ENCODE results near the gene EML3. TPM values are rescaled to one million over a fixed set of nuclear protein-coding genes. Genes with fewer than 3 reads are reported as not detected.

The EML3 gene
- total RNA-seq, 1 experiment from 2014 or later, result 51.4 TPM

DNA sequence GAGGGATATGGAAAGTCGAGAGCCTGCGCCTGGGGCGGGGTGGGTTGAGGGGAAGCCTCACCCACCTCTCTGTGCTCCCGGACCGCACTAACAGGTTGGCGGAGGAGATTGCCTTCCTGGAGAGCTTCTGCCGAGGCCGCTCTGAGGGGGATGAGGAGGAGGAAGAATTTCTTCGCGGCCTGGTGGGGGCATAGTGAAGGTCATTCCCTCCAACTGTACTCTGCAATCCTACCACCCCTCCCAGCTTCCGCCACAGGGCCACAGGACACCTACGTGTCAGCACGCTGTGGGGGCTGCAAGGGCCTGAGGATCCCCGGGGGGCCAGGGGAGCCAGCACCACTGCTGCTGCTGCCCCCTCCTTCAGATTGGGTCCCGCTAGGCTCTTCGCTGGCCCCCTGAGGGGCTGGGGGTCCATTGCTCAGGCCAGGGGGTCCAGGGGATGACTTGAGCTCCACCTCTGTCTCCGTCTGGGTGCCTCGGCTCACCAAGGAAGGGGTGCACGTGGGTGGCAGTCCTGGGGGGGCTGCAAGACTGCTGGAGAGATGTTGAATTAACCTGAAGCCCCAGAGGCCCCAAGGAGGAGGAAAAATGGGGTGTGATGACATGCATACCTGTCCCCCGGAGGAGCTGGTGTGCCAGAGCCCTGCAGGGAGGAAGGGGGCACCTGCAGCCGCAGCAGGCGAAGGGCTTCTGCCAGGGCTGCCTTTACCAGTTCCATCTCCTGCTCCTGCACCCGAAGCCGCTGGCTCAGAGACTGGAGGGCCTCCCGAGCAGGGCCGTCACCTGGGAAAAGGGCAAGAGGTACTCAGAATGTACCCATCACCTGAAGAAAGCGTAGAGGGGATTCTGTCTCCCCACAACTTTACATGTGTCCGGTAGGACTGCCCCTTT, 1.5 kb downstream of the EML3 start:
- CTCF ChIA-PET, result interaction anchor here (0.8 to 1.4 kb wide), 6 partner anchors 10 to 143 kb away, joined by 3 to 8 read pairs (median 4); partner anchors contain the start of genes B3GAT3, MTA2, TUT1 and ZBTB3
- intact Hi-C loops (cut with micrococcal nuclease; ENCODE audit: unreplicated experiment), result no loop called here
- TF ChIP-seq, protein P1, sequence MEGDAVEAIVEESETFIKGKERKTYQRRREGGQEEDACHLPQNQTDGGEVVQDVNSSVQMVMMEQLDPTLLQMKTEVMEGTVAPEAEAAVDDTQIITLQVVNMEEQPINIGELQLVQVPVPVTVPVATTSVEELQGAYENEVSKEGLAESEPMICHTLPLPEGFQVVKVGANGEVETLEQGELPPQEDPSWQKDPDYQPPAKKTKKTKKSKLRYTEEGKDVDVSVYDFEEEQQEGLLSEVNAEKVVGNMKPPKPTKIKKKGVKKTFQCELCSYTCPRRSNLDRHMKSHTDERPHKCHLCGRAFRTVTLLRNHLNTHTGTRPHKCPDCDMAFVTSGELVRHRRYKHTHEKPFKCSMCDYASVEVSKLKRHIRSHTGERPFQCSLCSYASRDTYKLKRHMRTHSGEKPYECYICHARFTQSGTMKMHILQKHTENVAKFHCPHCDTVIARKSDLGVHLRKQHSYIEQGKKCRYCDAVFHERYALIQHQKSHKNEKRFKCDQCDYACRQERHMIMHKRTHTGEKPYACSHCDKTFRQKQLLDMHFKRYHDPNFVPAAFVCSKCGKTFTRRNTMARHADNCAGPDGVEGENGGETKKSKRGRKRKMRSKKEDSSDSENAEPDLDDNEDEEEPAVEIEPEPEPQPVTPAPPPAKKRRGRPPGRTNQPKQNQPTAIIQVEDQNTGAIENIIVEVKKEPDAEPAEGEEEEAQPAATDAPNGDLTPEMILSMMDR (IDR thresholded peaks at IDR 0.05; ENCODE audit: unreplicated experiment), result no peak
- BruUV-seq (replicated peaks), result no TSS peak
- no peaks in the 10 kb centered on the region for H3K27me3 Mint-ChIP-seq (ENCODE audit: unreplicated experiment)
- H3K27ac Mint-ChIP-seq (ENCODE audit: unreplicated experiment), result no peak overlapping the region
- peak overlapping the region; percentile 83 for H3K4me3 Mint-ChIP-seq (ENCODE audit: low read depth, unreplicated experiment)
- peaks cover 43% of the 10 kb centered on the region for H3K36me3 Mint-ChIP-seq (ENCODE audit: insufficient read depth, unreplicated experiment)
- no peaks in the 10 kb centered on the region for H3K9me3 Mint-ChIP-seq (ENCODE audit: low read depth, unreplicated experiment)
- no peak for DNase-seq
- H3K4me1 Mint-ChIP-seq (ENCODE audit: low read depth, unreplicated experiment), result peaks cover 24% of the 10 kb centered on the region

- CTCF ChIA-PET, result no interaction called here
- BruUV-seq (replicated peaks), result TSS peak; percentile 14
- DNase-seq, result no peak
- intact Hi-C loops (cut with micrococcal nuclease; ENCODE audit: unreplicated experiment), result no loop called here
- peaks cover 24% of the 10 kb centered on the region for H3K4me1 Mint-ChIP-seq (ENCODE audit: low read depth, unreplicated experiment)
- H3K4me3 Mint-ChIP-seq (ENCODE audit: low read depth, unreplicated experiment), result peak overlapping the region; percentile 83
- TF ChIP-seq, protein P1 (IDR thresholded peaks at IDR 0.05; ENCODE audit: unreplicated experiment), result no peak
- H3K27ac Mint-ChIP-seq (ENCODE audit: unreplicated experiment), result no peak overlapping the region
- peaks cover 43% of the 10 kb centered on the region for H3K36me3 Mint-ChIP-seq (ENCODE audit: insufficient read depth, unreplicated experiment)
- H3K27me3 Mint-ChIP-seq (ENCODE audit: unreplicated experiment), result no peaks in the 10 kb centered on the region
- H3K9me3 Mint-ChIP-seq (ENCODE audit: low read depth, unreplicated experiment), result no peaks in the 10 kb centered on the region
Measured at GRCh38 chr11:62610403-62610802, 2.2 kb downstream of the EML3 start.

DNA sequence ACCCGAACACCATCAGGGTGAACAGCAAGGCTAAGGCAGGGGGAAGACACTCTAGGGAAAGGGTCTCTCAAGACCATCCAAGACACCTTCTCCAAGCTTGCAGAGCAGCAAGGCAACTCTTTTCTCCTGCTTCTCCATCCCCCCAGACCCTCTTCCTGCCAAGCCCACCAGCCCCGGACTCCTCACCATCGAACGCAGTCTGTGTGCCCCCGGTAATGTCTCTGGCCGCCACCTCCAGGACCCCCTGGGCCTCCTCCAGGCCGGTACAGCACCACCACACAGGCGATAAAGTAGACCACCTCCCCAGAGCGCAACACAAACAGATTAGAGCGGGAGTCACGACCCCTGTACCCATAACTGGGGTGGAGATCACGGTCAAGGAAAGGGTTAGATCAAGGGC, 3.8 kb downstream of the EML3 start:
- no TSS peak for BruUV-seq (replicated peaks)
- Mint-ChIP-seq H3K36me3 (ENCODE audit: insufficient read depth, unreplicated experiment) (peaks cover 36% of the 10 kb centered on the region), H3K4me3 (ENCODE audit: low read depth, unreplicated experiment) (no peak overlapping the region), H3K27me3 (ENCODE audit: unreplicated experiment) (no peaks in the 10 kb centered on the region), H3K27ac (ENCODE audit: unreplicated experiment) (no peak overlapping the region), H3K9me3 (ENCODE audit: low read depth, unreplicated experiment) (no peaks in the 10 kb centered on the region), H3K4me1 (ENCODE audit: low read depth, unreplicated experiment) (peaks cover 14% of the 10 kb centered on the region)
- TF ChIP-seq, protein P1 (IDR thresholded peaks at IDR 0.05; ENCODE audit: unreplicated experiment), result no peak
- no peak for DNase-seq
- CTCF ChIA-PET, result no interaction called here
- intact Hi-C loops (cut with micrococcal nuclease; ENCODE audit: unreplicated experiment), result no loop called here

- no peak overlapping the region for H3K4me3 Mint-ChIP-seq (ENCODE audit: low read depth, unreplicated experiment)
- H3K4me1 Mint-ChIP-seq (ENCODE audit: low read depth, unreplicated experiment), result peaks cover 20% of the 10 kb centered on the region
- no TSS peak for BruUV-seq (replicated peaks)
- no peaks in the 10 kb centered on the region for H3K9me3 Mint-ChIP-seq (ENCODE audit: low read depth, unreplicated experiment)
- H3K27ac Mint-ChIP-seq (ENCODE audit: unreplicated experiment), result no peak overlapping the region
- H3K36me3 Mint-ChIP-seq (ENCODE audit: insufficient read depth, unreplicated experiment), result peaks cover 44% of the 10 kb centered on the region
- H3K27me3 Mint-ChIP-seq (ENCODE audit: unreplicated experiment), result no peaks in the 10 kb centered on the region
- intact Hi-C loops (cut with micrococcal nuclease; ENCODE audit: unreplicated experiment), result no loop called here
- CTCF ChIA-PET, result no interaction called here
- TF ChIP-seq, protein P1 (IDR thresholded peaks at IDR 0.05; ENCODE audit: unreplicated experiment), result no peak
- DNase-seq, result no peak
Measured at GRCh38 chr11:62607714-62608113, 4.9 kb downstream of the EML3 start.

Measured in Calu3 (cell line).